ENCODE results near the gene ACADVL.
A peak's percentile ranks its signal among the peaks of the same experiment; 100 is the strongest.
"Not testable (repeated sequence)": the region's sequence is repeated elsewhere in the genome, so short reads cannot be mapped to it uniquely, and the experiment has no call there.

ACADVL gene

DNA sequence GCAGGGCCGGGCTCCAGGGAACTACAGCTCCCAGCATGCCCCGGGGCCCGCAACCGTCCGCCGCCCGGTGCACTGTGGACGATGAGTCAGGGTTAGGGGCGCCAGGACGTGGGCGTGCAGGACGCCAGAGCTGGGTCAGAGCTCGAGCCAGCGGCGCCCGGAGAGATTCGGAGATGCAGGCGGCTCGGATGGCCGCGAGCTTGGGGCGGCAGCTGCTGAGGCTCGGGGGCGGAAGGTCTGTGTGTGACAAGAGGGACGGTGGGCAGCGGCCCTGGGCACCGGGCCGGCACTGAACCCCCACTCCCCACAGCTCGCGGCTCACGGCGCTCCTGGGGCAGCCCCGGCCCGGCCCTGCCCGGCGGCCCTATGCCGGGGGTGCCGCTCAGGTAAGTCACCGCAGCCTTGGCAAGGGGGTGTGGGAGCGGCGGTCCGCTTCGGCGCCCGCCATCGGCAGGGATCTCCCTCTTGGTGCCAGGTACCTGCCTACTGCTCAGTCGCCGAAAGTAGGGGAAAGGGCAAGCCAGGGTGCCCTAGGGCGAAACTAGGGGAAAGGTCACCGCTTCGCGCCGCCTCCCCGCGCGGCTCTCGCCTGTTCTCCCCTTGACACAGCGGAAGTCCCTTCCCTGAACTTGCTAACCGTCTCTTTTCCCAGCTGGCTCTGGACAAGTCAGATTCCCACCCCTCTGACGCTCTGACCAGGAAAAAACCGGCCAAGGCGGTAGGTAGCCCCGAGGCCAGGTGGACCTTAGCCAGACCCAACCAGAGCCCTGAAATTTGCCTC, at the start of gene ACADVL, which contains the start of gene DLG4:
Gene ACADVL (plus strand): TSS at position 127 of the 781 bp plus-strand sequence. CDS start 47 bp downstream, at position 174.
Gene DLG4 (minus strand): TSS at position 25 of the 781 bp plus-strand sequence.
- DNase-seq (ENCODE audit: low spot score): peak; percentile 93

DNA sequence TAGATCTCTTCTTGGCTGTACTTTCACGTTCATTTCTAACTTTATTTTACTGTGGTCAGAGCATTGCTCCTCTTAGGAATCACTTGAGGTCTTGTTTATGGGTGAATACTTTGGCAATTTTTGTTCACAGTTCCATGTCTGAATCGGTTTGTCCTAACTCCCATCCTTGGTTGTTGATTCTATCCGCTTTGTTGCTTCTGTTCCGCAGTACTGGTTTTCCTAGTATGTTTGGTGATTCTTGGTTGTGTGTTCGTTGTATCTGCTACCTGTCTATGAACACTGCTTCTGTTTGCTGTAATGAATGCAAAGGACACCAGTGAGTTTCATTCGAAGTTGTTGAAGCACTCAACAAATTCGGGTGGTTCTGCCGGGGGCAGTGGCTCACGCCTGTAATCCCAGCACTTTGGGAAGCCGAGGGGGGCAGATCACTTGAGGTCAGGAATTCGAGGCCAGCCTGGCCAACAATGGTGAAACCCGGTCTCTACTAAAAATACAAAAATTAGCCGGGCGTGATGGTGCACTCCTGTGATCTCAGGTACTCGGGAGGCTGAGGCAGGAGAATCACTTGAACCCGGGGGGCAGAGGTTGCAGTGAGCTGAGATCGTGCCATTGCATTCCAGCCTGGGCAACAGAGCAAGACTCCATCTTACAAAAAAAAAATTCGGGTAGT, 47.1 kb upstream of the ACADVL start:
- not testable (repeated sequence) for DNase-seq (ENCODE audit: low spot score)

DNA sequence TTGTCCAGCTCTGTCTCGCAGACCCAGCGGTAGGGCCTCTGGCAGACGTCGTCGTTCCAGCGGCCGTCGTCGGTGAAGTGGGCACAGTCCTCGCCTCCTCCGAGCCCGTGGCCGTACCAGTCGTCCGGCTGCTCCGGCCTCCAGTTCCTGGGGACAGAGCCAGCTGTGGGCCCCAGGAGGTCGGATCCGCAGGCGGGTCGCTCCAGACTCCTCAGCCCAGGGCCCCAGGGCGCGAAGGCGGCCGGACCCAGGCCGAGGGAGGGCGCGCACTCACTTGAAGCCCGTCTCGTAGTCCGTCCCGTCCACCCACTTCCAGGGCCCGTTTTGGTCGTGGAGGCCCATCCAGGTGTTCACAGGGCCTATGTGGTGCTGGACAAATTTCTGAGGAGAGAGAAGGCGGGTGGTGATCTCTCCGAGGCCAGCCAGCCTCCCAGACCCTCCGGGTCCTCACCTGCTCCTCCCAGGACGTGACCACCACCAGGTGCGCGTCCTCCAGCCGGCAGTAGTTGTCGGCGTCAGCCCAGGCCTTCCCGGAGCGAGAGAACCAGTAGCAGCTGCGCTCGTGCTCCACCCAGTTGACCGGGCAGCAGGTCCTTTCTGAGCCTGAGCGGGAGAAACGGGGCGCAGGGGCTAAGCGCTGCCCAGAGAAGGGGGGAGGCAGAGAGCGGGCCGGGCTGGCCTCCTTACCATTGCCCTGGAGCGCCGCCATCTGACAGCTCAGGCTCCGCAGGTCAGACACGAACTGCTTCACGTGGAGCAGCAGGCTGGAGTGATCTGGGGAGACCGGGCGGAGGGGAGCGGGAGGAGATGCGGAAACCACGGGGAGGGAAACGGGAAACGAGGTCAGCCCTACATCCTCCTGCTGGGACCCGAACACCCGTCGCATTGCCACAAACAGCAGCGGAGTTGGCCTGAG, 45.8 kb upstream of the ACADVL start:
- no peak for DNase-seq (ENCODE audit: low spot score)

DNA sequence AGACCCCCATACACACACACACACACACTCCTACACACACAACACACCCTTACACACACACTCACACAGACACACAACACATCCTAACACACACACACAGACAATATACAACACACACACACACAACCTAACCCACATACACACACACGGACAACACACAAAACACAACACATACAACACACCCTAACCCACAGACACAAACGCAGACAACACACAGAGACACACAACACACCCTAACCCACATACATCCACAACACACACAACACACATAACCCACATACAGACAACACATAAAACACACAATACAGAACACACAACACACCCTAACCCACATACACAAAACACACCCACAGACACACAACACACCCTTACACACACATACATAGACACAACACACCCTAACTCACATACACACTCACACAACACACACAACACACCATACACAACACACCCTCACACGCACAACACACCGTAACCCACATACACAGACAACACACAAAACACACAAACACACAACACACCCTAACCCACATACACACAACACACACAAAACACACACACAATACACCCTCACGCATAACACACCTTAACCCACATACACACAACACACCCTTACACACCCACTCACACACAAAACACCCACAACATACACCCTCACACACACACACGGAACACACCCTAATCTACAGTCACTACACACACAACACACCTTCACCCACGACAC, 45.0 kb upstream of the ACADVL start:
- no peak for DNase-seq (ENCODE audit: low spot score)

DNA sequence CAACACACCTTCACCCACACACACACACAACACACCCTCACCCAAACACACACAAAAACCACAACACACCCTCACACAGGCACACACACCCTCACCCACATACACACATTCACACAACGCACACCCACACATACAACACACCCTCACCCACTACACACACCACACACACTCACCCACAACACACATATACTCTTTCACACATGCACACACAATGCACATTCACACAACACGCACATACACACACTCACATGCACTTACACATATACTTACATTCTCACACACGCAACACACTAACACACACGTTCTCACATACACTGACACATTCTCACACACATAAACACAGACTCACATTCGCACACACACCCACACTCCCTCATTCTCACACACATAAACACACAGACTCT, 44.4 kb upstream of the ACADVL start:
- no peak for DNase-seq (ENCODE audit: low spot score)

DNA sequence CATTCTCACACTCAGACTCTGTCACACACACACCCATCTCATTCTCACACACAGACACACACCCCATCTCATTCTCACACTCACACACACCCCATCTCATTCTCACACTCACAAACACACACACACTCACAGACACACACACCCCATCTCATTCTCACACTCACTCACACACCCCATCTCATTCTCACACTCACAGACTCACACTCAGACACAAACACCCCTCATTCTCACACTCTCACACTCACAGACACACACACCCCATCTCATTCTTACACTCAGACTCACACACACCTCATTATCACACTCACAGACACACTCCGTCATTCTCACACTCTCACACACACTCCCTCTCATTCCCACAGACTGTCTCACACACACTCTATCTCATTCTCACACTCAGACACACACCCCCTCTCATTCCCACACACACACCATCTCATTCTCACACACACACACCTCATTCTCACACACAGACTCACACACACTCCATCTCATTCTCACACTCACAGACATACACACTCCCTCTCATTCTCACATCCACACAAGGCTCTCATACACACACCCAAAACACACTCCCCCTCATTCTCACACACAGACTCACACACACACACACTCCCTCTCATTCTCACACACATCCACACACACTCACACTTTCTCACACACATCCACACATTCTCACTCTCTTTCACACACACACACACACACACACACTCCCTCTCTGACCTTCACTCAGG, 43.5 kb upstream of the ACADVL start:
- no peak for DNase-seq (ENCODE audit: low spot score)

DNA sequence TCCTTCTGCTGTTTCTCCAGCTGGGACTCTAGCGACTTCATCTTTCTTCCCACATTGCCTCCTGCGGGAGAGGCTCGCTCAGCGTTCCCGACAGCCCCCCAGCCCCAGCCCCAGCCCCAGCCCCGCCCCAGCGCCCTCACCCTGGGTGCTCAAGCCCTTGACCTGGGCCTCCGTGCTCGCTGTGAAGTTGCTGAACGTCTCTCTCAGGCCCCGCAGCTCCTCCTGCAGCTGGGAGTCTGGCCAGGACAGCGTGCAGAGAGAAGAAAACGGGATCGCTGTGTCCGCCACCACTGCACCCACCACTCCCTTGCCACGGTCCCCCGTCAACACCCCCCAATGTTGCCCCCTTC, 42.9 kb upstream of the ACADVL start:
- no peak for DNase-seq (ENCODE audit: low spot score)

DNA sequence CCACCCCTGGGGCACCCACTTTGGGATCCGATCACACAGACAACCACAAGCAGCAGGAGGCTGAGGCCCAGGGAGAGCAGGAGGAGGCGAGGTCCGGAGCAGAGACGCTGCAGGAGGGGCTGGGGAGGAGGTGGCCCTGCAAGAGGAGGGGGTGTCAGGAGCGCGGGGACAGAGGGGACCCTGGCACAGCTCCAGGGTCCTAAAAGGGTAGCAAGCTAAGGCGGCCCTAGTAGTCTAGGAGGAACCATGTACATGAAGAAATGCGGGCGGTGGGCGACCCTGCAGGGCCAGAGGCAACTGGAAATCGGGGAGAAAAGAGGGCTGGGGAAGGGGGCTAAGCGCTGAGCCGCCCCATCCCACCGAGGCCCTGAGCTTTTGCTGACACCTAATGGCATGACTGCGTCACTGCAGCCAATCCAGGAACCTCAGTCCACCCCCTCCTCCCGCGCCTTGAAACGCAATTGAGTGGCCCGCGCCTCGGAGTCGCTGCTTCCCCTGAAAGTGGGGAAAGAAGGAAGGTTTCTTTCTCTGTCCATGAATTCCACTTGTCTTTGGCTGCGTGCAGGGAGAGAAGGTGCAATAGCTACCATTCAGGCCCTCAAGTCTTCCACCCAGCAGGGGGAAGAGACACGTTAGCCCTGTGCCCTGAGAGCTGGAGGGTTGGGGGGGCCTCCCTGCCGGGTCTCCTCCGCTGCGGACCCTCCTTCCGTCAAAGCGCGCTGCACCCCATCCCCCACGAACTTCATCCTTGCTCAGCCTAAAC, 42.4 kb upstream of the ACADVL start:
- DNase-seq (ENCODE audit: low spot score): peak; percentile 84

DNA sequence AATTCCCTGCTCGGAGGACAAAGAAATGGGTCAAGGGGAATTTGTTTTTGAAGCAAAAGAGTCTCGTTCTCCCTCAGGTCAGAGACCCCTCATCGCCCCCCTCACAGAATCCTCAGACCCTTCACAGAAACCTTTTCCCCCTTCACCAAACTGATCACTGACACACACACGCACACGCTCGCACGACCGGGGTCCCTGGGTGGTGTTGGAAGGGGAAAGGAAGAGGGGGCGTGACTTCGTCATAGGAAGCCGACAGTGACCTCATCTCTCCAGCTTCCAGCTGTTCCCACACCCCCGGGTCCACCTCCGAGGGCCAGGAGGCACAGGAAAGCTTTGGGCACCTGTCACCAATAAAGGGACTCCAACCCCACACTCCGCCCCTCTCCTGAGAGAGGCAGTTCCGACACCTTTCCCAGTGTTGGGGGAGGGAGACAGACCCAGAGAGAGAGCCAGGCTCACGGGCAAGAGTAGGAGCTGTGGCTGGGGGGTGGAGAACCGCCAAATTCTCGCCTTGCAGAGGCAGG, 41.7 kb upstream of the ACADVL start:
- no peak for DNase-seq (ENCODE audit: low spot score)

DNA sequence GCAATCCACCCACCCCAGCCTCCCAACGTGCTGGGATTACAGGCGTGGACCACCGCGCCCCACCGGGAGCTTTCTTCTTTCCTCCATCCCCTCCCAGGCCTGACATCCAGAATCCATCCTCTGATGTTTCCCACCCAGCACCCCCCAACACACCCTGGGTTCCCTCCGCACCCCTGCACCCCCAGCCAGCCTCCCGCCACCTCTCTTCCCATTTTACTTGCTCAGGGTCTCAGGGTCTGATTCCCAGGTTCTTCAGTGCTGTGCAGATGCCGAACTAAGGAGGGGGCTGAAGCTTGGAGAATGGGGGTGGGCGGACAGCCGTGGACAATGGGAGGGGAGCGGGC, 40.8 kb upstream of the ACADVL start:
- DNase-seq (ENCODE audit: low spot score): no peak

DNA sequence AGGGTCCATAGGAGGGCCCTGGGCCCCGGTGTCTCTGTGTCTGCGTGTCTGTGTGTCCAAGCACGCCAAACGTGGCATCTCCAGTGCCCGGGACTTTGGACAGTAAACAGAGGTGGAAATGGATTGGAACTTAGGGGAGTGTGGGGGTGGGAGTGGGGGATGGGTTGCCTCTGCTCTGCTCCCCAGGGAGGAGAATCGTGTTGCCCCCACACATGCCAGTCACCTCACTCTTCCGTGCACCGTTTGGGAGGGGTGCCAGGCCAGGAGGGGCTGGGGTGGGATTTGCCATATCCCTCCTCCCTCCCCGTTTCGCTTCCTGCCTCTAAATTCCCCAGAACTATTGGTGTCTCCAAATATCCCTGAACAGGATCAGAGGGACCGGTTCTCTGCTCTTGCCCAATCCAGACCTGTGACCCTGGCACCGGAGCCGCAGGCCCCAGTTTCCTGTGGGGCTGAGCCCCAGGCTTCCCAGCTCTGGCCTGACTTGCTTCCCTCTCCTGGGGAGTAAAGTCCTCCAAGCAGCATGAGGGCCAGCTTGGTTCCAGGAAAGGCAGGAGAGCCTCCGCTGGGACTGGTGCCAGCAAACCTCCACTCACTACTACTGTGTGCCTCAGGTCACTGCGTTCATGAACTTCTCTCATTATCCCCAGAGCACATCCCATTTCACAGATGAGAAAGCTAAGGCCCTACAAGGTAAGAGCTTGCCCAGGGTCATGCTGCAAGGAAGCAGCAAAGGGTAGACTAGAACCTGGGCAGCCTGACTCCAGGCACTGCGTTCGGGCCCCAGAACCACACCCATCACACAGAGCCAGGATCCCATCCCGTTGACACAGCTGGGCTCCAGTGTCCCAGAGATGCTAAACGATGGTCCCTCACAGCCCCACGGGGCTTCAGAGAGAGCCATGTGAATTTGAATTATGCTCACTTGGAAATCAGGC, 40.2 kb upstream of the ACADVL start, which contains the start of gene ASGR1:
Gene ASGR1 (minus strand): TSS at position 54 of the 938 bp plus-strand sequence. CDS start 807 bp downstream, outside the sequence.
- no peak for DNase-seq (ENCODE audit: low spot score)

DNA sequence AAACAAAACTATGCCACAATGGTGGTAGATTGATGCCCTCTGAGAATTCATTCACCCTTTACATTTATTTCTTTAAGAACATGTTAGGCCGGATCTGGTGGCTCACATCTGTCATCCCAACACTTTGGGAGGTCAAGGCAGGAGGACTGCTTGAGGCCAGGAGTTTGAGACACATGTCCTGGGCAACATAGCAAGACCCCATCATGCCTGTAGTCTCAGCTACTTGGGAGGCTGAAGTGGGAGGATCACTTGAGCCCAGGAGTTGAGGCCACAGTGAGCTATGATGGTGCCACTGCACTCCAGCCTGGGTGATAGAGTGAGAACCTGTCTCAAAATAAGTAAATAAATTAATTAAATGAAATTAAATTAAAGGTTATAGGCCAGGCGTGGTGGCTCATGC, 37.6 kb upstream of the ACADVL start:
- not testable (repeated sequence) for DNase-seq (ENCODE audit: low spot score)

DNA sequence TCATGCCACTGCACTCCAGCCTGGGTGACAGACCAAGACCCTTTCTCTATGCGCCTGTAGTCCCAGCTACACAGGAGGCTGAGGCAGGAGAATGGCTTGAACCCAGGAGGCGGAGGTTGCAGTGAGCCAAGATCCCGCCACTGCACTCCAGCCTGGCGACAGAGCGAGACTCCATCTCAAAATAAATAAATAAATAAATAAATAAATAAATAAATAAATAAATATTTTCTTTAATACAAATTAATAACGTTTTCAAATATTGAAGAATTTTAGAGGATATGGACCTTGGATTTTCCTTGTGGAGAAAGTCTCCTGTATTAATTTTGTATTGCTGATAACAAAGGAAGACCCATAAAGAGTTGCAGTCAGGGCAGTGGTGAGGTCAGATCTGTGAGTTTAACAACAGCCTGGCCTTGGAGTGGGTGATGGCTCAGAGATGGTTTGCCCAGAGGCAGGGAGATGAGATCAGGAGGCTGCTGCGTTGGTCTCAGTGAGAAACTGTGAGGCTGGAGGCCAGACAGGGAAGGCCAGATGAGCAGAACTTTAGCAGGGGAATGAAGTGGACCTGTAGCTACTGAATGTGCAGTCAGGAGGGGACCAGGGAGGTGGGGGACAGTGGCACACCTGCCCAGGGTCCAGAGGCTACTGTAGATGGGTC, 36.2 kb upstream of the ACADVL start:
- DNase-seq (ENCODE audit: low spot score): no peak

DNA sequence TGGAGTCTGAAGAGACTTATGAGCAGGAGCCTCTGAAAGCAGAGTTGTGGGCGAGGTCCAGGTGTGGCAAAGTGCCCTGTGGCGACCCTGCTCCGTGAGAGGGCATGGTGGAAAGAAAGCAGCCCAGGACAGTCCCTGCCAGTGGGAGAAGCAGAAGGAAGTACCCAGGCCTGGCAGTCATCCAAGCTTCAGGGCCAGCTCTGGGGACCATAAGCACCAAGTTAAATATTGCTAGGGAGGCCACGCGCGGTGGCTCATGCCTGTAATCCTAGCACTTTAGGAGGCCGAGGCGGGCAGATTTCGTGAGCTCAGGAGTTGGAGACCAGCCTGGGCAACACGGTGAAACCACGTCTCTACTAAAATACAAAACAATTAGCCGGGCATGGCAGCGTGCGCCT, 35.6 kb upstream of the ACADVL start:
- DNase-seq (ENCODE audit: low spot score): no peak

DNA sequence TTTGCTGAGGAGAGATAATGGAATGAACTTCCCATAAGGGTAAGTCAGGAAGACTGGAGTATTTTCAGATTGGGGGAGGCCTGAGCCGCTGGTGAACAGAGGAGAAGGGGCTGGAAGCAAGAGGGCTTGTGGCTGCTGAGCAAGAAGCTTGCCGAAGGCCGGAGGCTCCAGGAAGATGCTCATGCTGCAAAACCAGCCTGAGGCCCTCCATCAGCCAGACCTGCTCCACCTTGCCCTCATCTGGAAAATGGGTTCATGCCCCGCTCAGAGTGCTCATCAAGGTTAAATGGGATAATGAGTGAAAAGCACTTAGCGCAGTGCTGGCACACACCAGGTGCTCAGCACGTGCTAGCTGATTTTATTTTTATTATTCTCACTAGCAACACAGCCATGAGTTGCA, 35.1 kb upstream of the ACADVL start:
- DNase-seq (ENCODE audit: low spot score): no peak

DNA sequence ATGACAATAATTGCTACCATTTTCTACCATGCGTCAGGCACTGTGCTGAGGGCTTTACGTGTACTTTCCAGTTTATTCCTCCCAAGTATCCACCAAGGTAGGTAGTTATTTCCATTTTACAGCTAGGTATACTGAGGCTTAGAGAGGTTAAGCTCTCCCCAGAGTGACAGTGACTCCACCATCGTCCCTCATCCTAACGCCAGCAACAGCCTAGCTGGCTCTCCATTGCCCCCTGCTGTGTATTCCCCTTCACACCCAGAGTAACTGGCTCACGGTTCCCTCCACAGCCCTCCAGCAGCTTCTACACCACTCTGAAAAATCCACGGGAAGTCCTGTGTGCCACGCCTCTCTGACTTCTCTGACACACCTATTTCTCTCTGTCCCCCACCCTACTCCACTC, 33.5 kb upstream of the ACADVL start:
- DNase-seq (ENCODE audit: low spot score): no peak

DNA sequence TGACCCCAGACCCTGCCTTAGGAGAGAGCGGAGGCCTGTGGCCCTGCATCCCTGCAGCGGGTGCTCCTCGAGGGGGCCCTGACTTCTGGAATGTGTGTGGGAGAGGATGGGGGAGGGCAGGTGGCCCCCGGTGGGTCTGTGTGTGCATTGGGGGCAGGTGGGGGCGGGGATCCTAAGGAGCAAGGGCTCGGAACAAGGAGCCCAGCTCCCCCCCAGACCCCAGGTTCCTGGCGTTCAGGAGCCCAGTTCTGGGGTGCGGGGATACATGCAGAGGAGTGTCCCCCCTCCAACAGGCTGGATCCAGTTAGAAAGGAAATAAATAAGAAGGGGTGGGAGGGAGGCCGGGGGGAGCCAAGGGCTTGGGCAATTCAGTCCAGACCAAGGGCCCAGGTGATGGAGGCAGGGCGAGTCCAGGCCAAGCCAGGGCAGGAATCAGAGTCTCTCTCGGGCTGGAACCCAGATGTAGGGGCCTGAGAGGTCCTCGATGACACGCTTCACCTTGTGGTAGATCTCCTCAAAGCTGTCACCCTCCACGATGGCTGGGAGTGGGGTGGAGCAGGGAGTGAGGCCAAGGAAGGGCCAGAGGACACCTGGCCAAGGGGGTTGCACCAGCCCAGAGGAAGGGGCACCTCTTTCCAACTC, 29.3 kb upstream of the ACADVL start:
- no peak for DNase-seq (ENCODE audit: low spot score)

DNA sequence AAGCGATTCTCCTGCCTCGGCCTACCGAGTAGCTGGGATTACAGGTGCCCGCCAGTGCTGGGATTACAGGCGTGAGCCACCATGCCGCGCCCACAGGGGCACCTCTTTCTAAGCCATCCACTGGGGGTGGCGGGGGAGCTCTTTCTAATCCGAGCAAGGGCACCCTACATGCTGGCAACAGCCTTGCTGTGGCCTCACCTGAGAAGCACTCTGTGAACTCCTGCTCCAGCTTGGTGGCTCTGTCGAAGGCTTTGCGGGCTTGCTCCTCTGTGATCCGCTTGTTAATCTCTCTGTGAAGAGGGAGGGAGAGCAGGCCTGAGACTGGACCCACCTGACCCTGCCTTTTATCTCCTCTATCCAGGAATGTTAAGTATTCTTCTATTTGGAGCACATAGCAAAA, 28.7 kb upstream of the ACADVL start:
- no peak for DNase-seq (ENCODE audit: low spot score)

Measured in left forelimb (tissue), 1 donor.